Left renal cortex interstitium (tissue), 4 donors: ENCODE results near the gene LRMDA. TPM values are rescaled to one million over a fixed set of nuclear protein-coding genes. Genes with fewer than 3 reads are reported as not detected.

Source experiments
- DNase-seq, 4 donors: peaks; one replicate each; pipeline ENCODE4 v3.0.0-alpha.2; 2013; ENCODE audit warnings: low read depth in 4 of 4, low spot score in 2 of 4, missing footprints in 1 of 4
- polyA plus RNA-seq, 4 donors: library from polyadenylated mRNA; unstranded; fragments of 120-200 nt; gene quantifications; one replicate each; pipeline ENCODE4 v1.2.1, GENCODE V29; 2013; ENCODE audit not compliant: insufficient read length in 4 of 4

LRMDA gene
- polyA plus RNA-seq, 4 donors: 15.3 to 23.5 (median 21.1) TPM

- DNase-seq: no peak
These were observed 193.2 kb downstream of the LRMDA start for GRCh38 chr10:75624638-75625037.

GRCh38 chr10:75630746-75631145, 199.3 kb downstream of the LRMDA start:
- DNase-seq: no peak

- DNase-seq: no peak
These were observed 201.5 kb downstream of the LRMDA start for GRCh38 chr10:75632805-75633462.

GRCh38 chr10:75633568-75633967, 202.1 kb downstream of the LRMDA start:
- DNase-seq: no peak

- DNase-seq: no peak
These were observed 203.5 kb downstream of the LRMDA start for GRCh38 chr10:75634947-75635346.

- DNase-seq: no peak
These were observed 207.3 kb downstream of the LRMDA start for GRCh38 chr10:75638752-75639151.

- DNase-seq: no peak
These were observed 208.3 kb downstream of the LRMDA start for GRCh38 chr10:75639736-75640135.

- DNase-seq: no peak
These were observed 209.0 kb downstream of the LRMDA start for GRCh38 chr10:75640381-75640780.

GRCh38 chr10:75640803-75641202, 209.4 kb downstream of the LRMDA start:
- no peak for DNase-seq

GRCh38 chr10:75643405-75643804, 212.0 kb downstream of the LRMDA start:
- DNase-seq: no peak

GRCh38 chr10:75643944-75644692, 212.7 kb downstream of the LRMDA start:
- no peak for DNase-seq

GRCh38 chr10:75645704-75646103, 214.3 kb downstream of the LRMDA start:
- no peak for DNase-seq

- DNase-seq: no peak
These were observed 214.9 kb downstream of the LRMDA start for GRCh38 chr10:75646218-75646915.

- DNase-seq: no peak
These were observed 215.5 kb downstream of the LRMDA start for GRCh38 chr10:75646916-75647315.

- no peak for DNase-seq
These were observed 216.3 kb downstream of the LRMDA start for GRCh38 chr10:75647675-75648074.

- DNase-seq: no peak
These were observed 216.9 kb downstream of the LRMDA start for GRCh38 chr10:75648351-75648750.

GRCh38 chr10:75648854-75649253, 217.4 kb downstream of the LRMDA start:
- no peak for DNase-seq

- DNase-seq: no peak
These were observed 218.0 kb downstream of the LRMDA start for GRCh38 chr10:75649466-75649865.

- no peak for DNase-seq
These were observed 219.2 kb downstream of the LRMDA start for GRCh38 chr10:75650648-75651047.

GRCh38 chr10:75651417-75651816, 220.0 kb downstream of the LRMDA start:
- no peak for DNase-seq

GRCh38 chr10:75652146-75652740, 220.8 kb downstream of the LRMDA start:
- no peak for DNase-seq
